Suppressor macrophage (primary cell): Measurements from ENCODE around the gene IMPDH2.

ENCODE experiments used
- DNase-seq, 4 experiments: peaks; one replicate each; pipeline ENCODE4 v3.0.0-alpha.2; 2020 to 2022

IMPDH2 gene

DNA sequence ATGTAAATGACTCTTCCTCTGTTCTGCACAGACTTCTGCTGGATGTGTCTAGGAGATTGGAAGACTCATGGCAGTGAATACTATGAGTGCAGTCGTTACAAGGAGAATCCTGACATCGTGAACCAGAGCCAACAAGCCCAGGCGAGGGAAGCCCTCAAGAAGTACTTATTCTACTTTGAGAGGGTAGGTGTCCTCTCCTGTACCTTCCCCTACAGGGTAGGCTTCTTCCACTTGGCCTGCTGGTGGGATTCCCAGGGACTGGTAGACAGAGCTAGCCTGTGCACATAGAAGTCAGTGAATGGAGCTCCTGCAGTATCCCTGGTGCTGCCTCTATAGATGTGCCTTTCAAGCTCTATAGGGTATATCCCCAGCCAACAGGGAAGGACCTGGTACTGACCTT, 49.7 kb downstream of the IMPDH2 start:
- no peak for DNase-seq
